ENCODE data around the gene GYG1. TPM values are rescaled to one million over a fixed set of nuclear protein-coding genes. Genes with fewer than 3 reads are reported as not detected.

GYG1 gene
- total and polyA plus RNA-seq, 2 experiments from 2014 or later = 33.2 to 40.9 TPM

DNA sequence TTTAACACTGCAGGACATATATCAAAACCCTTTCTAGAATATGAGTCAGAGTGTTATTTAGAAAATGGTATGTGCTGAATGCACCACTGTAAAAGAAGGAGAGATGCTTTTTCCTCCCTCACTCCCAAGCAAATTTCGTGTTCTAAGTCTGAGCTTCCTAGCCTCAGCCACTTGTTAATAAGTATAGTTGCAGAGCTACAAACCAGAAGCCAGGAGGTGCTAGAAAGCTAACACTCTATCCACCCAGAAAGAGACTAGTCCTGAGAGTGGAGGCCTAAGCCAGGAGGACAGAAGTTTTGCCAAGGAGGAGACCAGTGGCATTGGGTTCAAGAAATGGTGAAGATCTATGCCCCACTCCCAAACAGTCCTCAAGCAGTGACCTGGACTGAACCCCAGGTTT is 40.5 kb upstream of the GYG1 start:
- Histone ChIP-seq H3K4me1 (ENCODE audit: insufficient read depth) (peaks cover 3% of the 10 kb centered on the region; the same call in 1 of the 2 replicates), H3K4me2 (no peak overlapping the region), H3K79me2 (replicated peaks; ENCODE audit: insufficient read depth) (no peaks in the 10 kb centered on the region), H3K9me2 (ENCODE audit: insufficient read depth) (no peaks in the 10 kb centered on the region), H2AFZ (no peak overlapping the region), H3K4me3 (no peak overlapping the region), H3K36me3 (ENCODE audit: insufficient read depth) (no peaks in the 10 kb centered on the region), H4K20me1 (replicated peaks; ENCODE audit: insufficient read depth) (no peaks in the 10 kb centered on the region), H3K27me3 (ENCODE audit: insufficient read depth) (no peaks in the 10 kb centered on the region), H3K27ac (ENCODE audit: low read depth) (no peak overlapping the region), H3F3A (replicated peaks; ENCODE audit: low read depth) (no peaks in the 10 kb centered on the region)
- no peak overlapping the region for H3K4me3 Mint-ChIP-seq
- H3K27ac Mint-ChIP-seq = no peak overlapping the region
- peak; percentile 67 for DNase-seq (ENCODE audit: low spot score)
- no peaks in the 10 kb centered on the region for H3K36me3 Mint-ChIP-seq (ENCODE audit: low read depth)
- peaks cover 3% of the 10 kb centered on the region for H3K27me3 Mint-ChIP-seq (ENCODE audit: insufficient read depth, low read depth, poor library complexity)
- H3K4me1 Mint-ChIP-seq = peaks cover 5% of the 10 kb centered on the region
- H3K9me3 Mint-ChIP-seq = no peaks in the 10 kb centered on the region; the same call in 2 of the 3 replicates
- peak; percentile 62 for ATAC-seq
- TF ChIP-seq, protein P1, sequence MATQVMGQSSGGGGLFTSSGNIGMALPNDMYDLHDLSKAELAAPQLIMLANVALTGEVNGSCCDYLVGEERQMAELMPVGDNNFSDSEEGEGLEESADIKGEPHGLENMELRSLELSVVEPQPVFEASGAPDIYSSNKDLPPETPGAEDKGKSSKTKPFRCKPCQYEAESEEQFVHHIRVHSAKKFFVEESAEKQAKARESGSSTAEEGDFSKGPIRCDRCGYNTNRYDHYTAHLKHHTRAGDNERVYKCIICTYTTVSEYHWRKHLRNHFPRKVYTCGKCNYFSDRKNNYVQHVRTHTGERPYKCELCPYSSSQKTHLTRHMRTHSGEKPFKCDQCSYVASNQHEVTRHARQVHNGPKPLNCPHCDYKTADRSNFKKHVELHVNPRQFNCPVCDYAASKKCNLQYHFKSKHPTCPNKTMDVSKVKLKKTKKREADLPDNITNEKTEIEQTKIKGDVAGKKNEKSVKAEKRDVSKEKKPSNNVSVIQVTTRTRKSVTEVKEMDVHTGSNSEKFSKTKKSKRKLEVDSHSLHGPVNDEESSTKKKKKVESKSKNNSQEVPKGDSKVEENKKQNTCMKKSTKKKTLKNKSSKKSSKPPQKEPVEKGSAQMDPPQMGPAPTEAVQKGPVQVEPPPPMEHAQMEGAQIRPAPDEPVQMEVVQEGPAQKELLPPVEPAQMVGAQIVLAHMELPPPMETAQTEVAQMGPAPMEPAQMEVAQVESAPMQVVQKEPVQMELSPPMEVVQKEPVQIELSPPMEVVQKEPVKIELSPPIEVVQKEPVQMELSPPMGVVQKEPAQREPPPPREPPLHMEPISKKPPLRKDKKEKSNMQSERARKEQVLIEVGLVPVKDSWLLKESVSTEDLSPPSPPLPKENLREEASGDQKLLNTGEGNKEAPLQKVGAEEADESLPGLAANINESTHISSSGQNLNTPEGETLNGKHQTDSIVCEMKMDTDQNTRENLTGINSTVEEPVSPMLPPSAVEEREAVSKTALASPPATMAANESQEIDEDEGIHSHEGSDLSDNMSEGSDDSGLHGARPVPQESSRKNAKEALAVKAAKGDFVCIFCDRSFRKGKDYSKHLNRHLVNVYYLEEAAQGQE (IDR thresholded peaks at IDR 0.05; ENCODE audit: unreplicated experiment) = no peak
- TF ChIP-seq JUNB (IDR thresholded peaks at IDR 0.05; ENCODE audit: unreplicated experiment) (no peak), EZH2 (IDR thresholded peaks at IDR 0.05; ENCODE audit: low read depth, unreplicated experiment) (no peak), STAT1 (IDR thresholded peaks at IDR 0.05; ENCODE audit: unreplicated experiment) (no peak), EZH2phosphoT487 (IDR thresholded peaks at IDR 0.05; ENCODE audit: unreplicated experiment) (no peak), ZNF114 (CRISPR knock-in tag; IDR thresholded peaks at IDR 0.05) (no peak)
- TF ChIP-seq, protein P2, sequence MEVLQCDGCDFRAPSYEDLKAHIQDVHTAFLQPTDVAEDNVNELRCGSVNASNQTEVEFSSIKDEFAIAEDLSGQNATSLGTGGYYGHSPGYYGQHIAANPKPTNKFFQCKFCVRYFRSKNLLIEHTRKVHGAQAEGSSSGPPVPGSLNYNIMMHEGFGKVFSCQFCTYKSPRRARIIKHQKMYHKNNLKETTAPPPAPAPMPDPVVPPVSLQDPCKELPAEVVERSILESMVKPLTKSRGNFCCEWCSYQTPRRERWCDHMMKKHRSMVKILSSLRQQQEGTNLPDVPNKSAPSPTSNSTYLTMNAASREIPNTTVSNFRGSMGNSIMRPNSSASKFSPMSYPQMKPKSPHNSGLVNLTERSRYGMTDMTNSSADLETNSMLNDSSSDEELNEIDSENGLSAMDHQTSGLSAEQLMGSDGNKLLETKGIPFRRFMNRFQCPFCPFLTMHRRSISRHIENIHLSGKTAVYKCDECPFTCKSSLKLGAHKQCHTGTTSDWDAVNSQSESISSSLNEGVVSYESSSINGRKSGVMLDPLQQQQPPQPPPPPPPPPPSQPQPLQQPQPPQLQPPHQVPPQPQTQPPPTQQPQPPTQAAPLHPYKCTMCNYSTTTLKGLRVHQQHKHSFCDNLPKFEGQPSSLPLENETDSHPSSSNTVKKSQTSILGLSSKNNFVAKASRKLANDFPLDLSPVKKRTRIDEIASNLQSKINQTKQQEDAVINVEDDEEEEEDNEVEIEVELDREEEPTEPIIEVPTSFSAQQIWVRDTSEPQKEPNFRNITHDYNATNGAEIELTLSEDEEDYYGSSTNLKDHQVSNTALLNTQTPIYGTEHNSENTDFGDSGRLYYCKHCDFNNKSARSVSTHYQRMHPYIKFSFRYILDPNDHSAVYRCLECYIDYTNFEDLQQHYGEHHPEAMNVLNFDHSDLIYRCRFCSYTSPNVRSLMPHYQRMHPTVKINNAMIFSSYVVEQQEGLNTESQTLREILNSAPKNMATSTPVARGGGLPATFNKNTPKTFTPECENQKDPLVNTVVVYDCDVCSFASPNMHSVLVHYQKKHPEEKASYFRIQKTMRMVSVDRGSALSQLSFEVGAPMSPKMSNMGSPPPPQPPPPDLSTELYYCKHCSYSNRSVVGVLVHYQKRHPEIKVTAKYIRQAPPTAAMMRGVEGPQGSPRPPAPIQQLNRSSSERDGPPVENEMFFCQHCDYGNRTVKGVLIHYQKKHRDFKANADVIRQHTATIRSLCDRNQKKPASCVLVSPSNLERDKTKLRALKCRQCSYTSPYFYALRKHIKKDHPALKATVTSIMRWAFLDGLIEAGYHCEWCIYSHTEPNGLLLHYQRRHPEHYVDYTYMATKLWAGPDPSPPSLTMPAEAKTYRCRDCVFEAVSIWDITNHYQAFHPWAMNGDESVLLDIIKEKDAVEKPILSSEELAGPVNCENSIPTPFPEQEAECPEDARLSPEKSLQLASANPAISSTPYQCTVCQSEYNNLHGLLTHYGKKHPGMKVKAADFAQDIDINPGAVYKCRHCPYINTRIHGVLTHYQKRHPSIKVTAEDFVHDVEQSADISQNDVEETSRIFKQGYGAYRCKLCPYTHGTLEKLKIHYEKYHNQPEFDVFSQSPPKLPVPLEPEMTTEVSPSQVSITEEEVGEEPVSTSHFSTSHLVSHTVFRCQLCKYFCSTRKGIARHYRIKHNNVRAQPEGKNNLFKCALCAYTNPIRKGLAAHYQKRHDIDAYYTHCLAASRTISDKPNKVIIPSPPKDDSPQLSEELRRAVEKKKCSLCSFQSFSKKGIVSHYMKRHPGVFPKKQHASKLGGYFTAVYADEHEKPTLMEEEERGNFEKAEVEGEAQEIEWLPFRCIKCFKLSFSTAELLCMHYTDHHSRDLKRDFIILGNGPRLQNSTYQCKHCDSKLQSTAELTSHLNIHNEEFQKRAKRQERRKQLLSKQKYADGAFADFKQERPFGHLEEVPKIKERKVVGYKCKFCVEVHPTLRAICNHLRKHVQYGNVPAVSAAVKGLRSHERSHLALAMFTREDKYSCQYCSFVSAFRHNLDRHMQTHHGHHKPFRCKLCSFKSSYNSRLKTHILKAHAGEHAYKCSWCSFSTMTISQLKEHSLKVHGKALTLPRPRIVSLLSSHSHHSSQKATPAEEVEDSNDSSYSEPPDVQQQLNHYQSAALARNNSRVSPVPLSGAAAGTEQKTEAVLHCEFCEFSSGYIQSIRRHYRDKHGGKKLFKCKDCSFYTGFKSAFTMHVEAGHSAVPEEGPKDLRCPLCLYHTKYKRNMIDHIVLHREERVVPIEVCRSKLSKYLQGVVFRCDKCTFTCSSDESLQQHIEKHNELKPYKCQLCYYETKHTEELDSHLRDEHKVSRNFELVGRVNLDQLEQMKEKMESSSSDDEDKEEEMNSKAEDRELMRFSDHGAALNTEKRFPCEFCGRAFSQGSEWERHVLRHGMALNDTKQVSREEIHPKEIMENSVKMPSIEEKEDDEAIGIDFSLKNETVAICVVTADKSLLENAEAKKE (CRISPR knock-in tag; IDR thresholded peaks at IDR 0.05) = no peak
- TF ChIP-seq, protein P3, sequence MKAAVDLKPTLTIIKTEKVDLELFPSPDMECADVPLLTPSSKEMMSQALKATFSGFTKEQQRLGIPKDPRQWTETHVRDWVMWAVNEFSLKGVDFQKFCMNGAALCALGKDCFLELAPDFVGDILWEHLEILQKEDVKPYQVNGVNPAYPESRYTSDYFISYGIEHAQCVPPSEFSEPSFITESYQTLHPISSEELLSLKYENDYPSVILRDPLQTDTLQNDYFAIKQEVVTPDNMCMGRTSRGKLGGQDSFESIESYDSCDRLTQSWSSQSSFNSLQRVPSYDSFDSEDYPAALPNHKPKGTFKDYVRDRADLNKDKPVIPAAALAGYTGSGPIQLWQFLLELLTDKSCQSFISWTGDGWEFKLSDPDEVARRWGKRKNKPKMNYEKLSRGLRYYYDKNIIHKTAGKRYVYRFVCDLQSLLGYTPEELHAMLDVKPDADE (IDR thresholded peaks at IDR 0.05) = no peak
- TF ChIP-seq, protein P4, sequence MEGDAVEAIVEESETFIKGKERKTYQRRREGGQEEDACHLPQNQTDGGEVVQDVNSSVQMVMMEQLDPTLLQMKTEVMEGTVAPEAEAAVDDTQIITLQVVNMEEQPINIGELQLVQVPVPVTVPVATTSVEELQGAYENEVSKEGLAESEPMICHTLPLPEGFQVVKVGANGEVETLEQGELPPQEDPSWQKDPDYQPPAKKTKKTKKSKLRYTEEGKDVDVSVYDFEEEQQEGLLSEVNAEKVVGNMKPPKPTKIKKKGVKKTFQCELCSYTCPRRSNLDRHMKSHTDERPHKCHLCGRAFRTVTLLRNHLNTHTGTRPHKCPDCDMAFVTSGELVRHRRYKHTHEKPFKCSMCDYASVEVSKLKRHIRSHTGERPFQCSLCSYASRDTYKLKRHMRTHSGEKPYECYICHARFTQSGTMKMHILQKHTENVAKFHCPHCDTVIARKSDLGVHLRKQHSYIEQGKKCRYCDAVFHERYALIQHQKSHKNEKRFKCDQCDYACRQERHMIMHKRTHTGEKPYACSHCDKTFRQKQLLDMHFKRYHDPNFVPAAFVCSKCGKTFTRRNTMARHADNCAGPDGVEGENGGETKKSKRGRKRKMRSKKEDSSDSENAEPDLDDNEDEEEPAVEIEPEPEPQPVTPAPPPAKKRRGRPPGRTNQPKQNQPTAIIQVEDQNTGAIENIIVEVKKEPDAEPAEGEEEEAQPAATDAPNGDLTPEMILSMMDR (conservative IDR thresholded peaks at IDR 0.05; ENCODE audit: low read depth in 2 of 2) = peak; percentile 62 to 73
